ENCODE measurements around the gene HOXD8. TPM values are rescaled to one million over a fixed set of nuclear protein-coding genes. Genes with fewer than 3 reads are reported as not detected.

Gene HOXD8
- total RNA-seq, 1 donor: not detected

- H3K27me3 ChIP-seq (ENCODE audit: insufficient read depth, low read length): peaks cover 95% of the 10 kb centered on the region
- H3K4me3 ChIP-seq (ENCODE audit: low read length): no peak overlapping the region
- no peaks in the 10 kb centered on the region for H3K9me3 ChIP-seq (ENCODE audit: low read depth, low read length)
Observed at GRCh38 chr2:176149481-176149938, 20.0 kb downstream of the HOXD8 start.

GRCh38 chr2:176149939-176150583, 20.6 kb downstream of the HOXD8 start:
- no peaks in the 10 kb centered on the region for H3K9me3 ChIP-seq (ENCODE audit: low read depth, low read length)
- no peaks in the 10 kb centered on the region for H3K4me1 ChIP-seq (ENCODE audit: insufficient read depth, low read length)
- no peak overlapping the region for H3K4me3 ChIP-seq (ENCODE audit: low read length)
- peaks cover 95% of the 10 kb centered on the region for H3K27me3 ChIP-seq (ENCODE audit: insufficient read depth, low read length)

More at GRCh38 chr2:176149481-176149938, 20.0 kb downstream of the HOXD8 start:
- H3K4me1 ChIP-seq (ENCODE audit: insufficient read depth, low read length): no peaks in the 10 kb centered on the region

- no peaks in the 10 kb centered on the region for H3K9me3 ChIP-seq (ENCODE audit: low read depth, low read length)
- H3K4me3 ChIP-seq (ENCODE audit: low read length): no peak overlapping the region
- H3K4me1 ChIP-seq (ENCODE audit: insufficient read depth, low read length): no peaks in the 10 kb centered on the region
- H3K27me3 ChIP-seq (ENCODE audit: insufficient read depth, low read length): peaks cover 95% of the 10 kb centered on the region
Observed at GRCh38 chr2:176150584-176151441, 21.3 kb downstream of the HOXD8 start.

GRCh38 chr2:176151442-176152287, 22.2 kb downstream of the HOXD8 start, which contains the start of gene HOXD4:
Gene HOXD4, plus strand, starts transcription at chr2:176151550. Its CDS starts 84 bp downstream, at chr2:176151634.
- no peaks in the 10 kb centered on the region for H3K9me3 ChIP-seq (ENCODE audit: low read depth, low read length)
- H3K4me3 ChIP-seq (ENCODE audit: low read length): no peak within 1 kb of the TSS
- H3K27me3 ChIP-seq (ENCODE audit: insufficient read depth, low read length): peaks cover 95% of the 10 kb centered on the region
- H3K4me1 ChIP-seq (ENCODE audit: insufficient read depth, low read length): no peaks in the 10 kb centered on the region

- no peaks in the 10 kb centered on the region for H3K4me1 ChIP-seq (ENCODE audit: insufficient read depth, low read length)
- H3K27me3 ChIP-seq (ENCODE audit: insufficient read depth, low read length): peaks cover 96% of the 10 kb centered on the region
- H3K4me3 ChIP-seq (ENCODE audit: low read length): no peak overlapping the region
- H3K9me3 ChIP-seq (ENCODE audit: low read depth, low read length): no peaks in the 10 kb centered on the region
Observed at GRCh38 chr2:176152350-176153181, 23.1 kb downstream of the HOXD8 start.

GRCh38 chr2:176154576-176155252, 25.2 kb downstream of the HOXD8 start:
- Histone ChIP-seq H3K27me3 (ENCODE audit: insufficient read depth, low read length) (peaks cover 91% of the 10 kb centered on the region), H3K4me1 (ENCODE audit: insufficient read depth, low read length) (no peaks in the 10 kb centered on the region), H3K4me3 (ENCODE audit: low read length) (no peak overlapping the region), H3K9me3 (ENCODE audit: low read depth, low read length) (no peaks in the 10 kb centered on the region)

GRCh38 chr2:176155356-176156044, 26.0 kb downstream of the HOXD8 start:
- H3K27me3 ChIP-seq (ENCODE audit: insufficient read depth, low read length): peaks cover 91% of the 10 kb centered on the region

GRCh38 chr2:176156301-176156806, 26.8 kb downstream of the HOXD8 start:
- Histone ChIP-seq H3K9me3 (ENCODE audit: low read depth, low read length) (no peaks in the 10 kb centered on the region), H3K27me3 (ENCODE audit: insufficient read depth, low read length) (peaks cover 91% of the 10 kb centered on the region), H3K4me3 (ENCODE audit: low read length) (no peak overlapping the region), H3K4me1 (ENCODE audit: insufficient read depth, low read length) (no peaks in the 10 kb centered on the region)

More at GRCh38 chr2:176155356-176156044, 26.0 kb downstream of the HOXD8 start:
- H3K4me1 ChIP-seq (ENCODE audit: insufficient read depth, low read length): no peaks in the 10 kb centered on the region
- H3K9me3 ChIP-seq (ENCODE audit: low read depth, low read length): no peaks in the 10 kb centered on the region
- H3K4me3 ChIP-seq (ENCODE audit: low read length): no peak overlapping the region

GRCh38 chr2:176156807-176157498, 27.4 kb downstream of the HOXD8 start, which contains the start of gene HOXD3:
Gene HOXD3, plus strand, starts transcription at chr2:176157307. Its CDS starts 11,808 bp downstream, at chr2:176169115.
- Histone ChIP-seq H3K4me1 (ENCODE audit: insufficient read depth, low read length) (no peaks in the 10 kb centered on the region), H3K27me3 (ENCODE audit: insufficient read depth, low read length) (peaks cover 91% of the 10 kb centered on the region), H3K4me3 (ENCODE audit: low read length) (no peak within 1 kb of the TSS), H3K9me3 (ENCODE audit: low read depth, low read length) (no peaks in the 10 kb centered on the region)

GRCh38 chr2:176157499-176158185, 28.1 kb downstream of the HOXD8 start:
- Histone ChIP-seq H3K27me3 (ENCODE audit: insufficient read depth, low read length) (peaks cover 93% of the 10 kb centered on the region), H3K9me3 (ENCODE audit: low read depth, low read length) (no peaks in the 10 kb centered on the region), H3K4me3 (ENCODE audit: low read length) (no peak overlapping the region), H3K4me1 (ENCODE audit: insufficient read depth, low read length) (no peaks in the 10 kb centered on the region)

GRCh38 chr2:176158186-176158591, 28.7 kb downstream of the HOXD8 start:
- no peaks in the 10 kb centered on the region for H3K4me1 ChIP-seq (ENCODE audit: insufficient read depth, low read length)
- peaks cover 94% of the 10 kb centered on the region for H3K27me3 ChIP-seq (ENCODE audit: insufficient read depth, low read length)
- no peaks in the 10 kb centered on the region for H3K9me3 ChIP-seq (ENCODE audit: low read depth, low read length)
- H3K4me3 ChIP-seq (ENCODE audit: low read length): no peak overlapping the region

All from mononuclear cell (primary cell).